Measurements from ENCODE around the gene ABCC4. TPM values are rescaled to one million over a fixed set of nuclear protein-coding genes. Genes with fewer than 3 reads are reported as not detected.

The ABCC4 gene
- total RNA-seq, 1 donor from 2014 or later: 20.9 TPM

- H3K27ac Mint-ChIP-seq: peak overlapping the region; percentile 70
- intact Hi-C loops (cut with micrococcal nuclease): loop anchor here (1.0 to 2.0 kb wide), 2 partner anchors 126 to 133 kb away; no protein-coding TSS in a partner anchor
- DNase-seq: no peak
Measured at GRCh38 chr13:95050800-95051615, 250.2 kb downstream of the ABCC4 start.

GRCh38 chr13:95049772-95050171, 251.5 kb downstream of the ABCC4 start:
- no peak for DNase-seq
- Mint-ChIP-seq H3K9me3 (peaks cover 8% of the 10 kb centered on the region), H3K4me1 (peaks cover 17% of the 10 kb centered on the region), H3K27ac (peak overlapping the region; percentile 76), H3K36me3 (ENCODE audit: low read depth) (peaks cover 4% of the 10 kb centered on the region), H3K4me3 (peak overlapping the region; percentile 13), H3K27me3 (no peaks in the 10 kb centered on the region)
- intact Hi-C loops (cut with micrococcal nuclease): loop anchor here (2.0 kb wide), 1 partner anchor 127 kb away; no protein-coding TSS in a partner anchor

More at GRCh38 chr13:95050800-95051615, 250.2 kb downstream of the ABCC4 start:
- Mint-ChIP-seq H3K4me1 (peaks cover 17% of the 10 kb centered on the region), H3K27me3 (no peaks in the 10 kb centered on the region), H3K9me3 (peaks cover 4% of the 10 kb centered on the region), H3K4me3 (no peak overlapping the region), H3K36me3 (ENCODE audit: low read depth) (peaks cover 4% of the 10 kb centered on the region)

GRCh38 chr13:95044452-95045205, 256.6 kb downstream of the ABCC4 start:
- Mint-ChIP-seq H3K27me3 (no peaks in the 10 kb centered on the region), H3K27ac (no peak overlapping the region), H3K4me1 (peaks cover 2% of the 10 kb centered on the region), H3K9me3 (peaks cover 13% of the 10 kb centered on the region), H3K4me3 (no peak overlapping the region), H3K36me3 (ENCODE audit: low read depth) (peaks cover 8% of the 10 kb centered on the region)
- no peak for DNase-seq
- intact Hi-C loops (cut with micrococcal nuclease): no loop called here

- Mint-ChIP-seq H3K9me3 (peaks cover 8% of the 10 kb centered on the region), H3K4me1 (no peaks in the 10 kb centered on the region), H3K4me3 (no peak overlapping the region), H3K36me3 (ENCODE audit: low read depth) (peaks cover 8% of the 10 kb centered on the region), H3K27me3 (no peaks in the 10 kb centered on the region), H3K27ac (no peak overlapping the region)
- intact Hi-C loops (cut with micrococcal nuclease): no loop called here
- no peak for DNase-seq
Measured at GRCh38 chr13:95039415-95039814, 261.8 kb downstream of the ABCC4 start.

GRCh38 chr13:95038949-95039348, 262.3 kb downstream of the ABCC4 start:
- peaks cover 12% of the 10 kb centered on the region for H3K36me3 Mint-ChIP-seq (ENCODE audit: low read depth)
- H3K27me3 Mint-ChIP-seq: no peaks in the 10 kb centered on the region

GRCh38 chr13:95035311-95036109, 265.7 kb downstream of the ABCC4 start:
- Mint-ChIP-seq H3K9me3 (no peaks in the 10 kb centered on the region), H3K4me1 (peaks cover 8% of the 10 kb centered on the region), H3K36me3 (ENCODE audit: low read depth) (peaks cover 8% of the 10 kb centered on the region)

More at GRCh38 chr13:95038949-95039348, 262.3 kb downstream of the ABCC4 start:
- Mint-ChIP-seq H3K4me1 (peaks cover 4% of the 10 kb centered on the region), H3K27ac (no peak overlapping the region), H3K9me3 (peaks cover 5% of the 10 kb centered on the region), H3K4me3 (no peak overlapping the region)
- DNase-seq: no peak
- intact Hi-C loops (cut with micrococcal nuclease): no loop called here

GRCh38 chr13:95033890-95034289, 267.4 kb downstream of the ABCC4 start:
- H3K27me3 Mint-ChIP-seq: no peaks in the 10 kb centered on the region

More at GRCh38 chr13:95035311-95036109, 265.7 kb downstream of the ABCC4 start:
- intact Hi-C loops (cut with micrococcal nuclease): no loop called here
- no peak overlapping the region for H3K4me3 Mint-ChIP-seq
- no peak overlapping the region for H3K27ac Mint-ChIP-seq
- DNase-seq: no peak
- no peaks in the 10 kb centered on the region for H3K27me3 Mint-ChIP-seq

GRCh38 chr13:95032121-95032520, 269.1 kb downstream of the ABCC4 start:
- Mint-ChIP-seq H3K36me3 (ENCODE audit: low read depth) (peaks cover 5% of the 10 kb centered on the region), H3K27me3 (no peaks in the 10 kb centered on the region)
- intact Hi-C loops (cut with micrococcal nuclease): no loop called here

More at GRCh38 chr13:95033890-95034289, 267.4 kb downstream of the ABCC4 start:
- intact Hi-C loops (cut with micrococcal nuclease): no loop called here
- H3K27ac Mint-ChIP-seq: peak overlapping the region; percentile 41
- H3K4me1 Mint-ChIP-seq: peaks cover 8% of the 10 kb centered on the region
- no peak for DNase-seq
- H3K36me3 Mint-ChIP-seq (ENCODE audit: low read depth): peaks cover 8% of the 10 kb centered on the region
- H3K4me3 Mint-ChIP-seq: no peak overlapping the region
- H3K9me3 Mint-ChIP-seq: no peaks in the 10 kb centered on the region

GRCh38 chr13:95030821-95031343, 270.4 kb downstream of the ABCC4 start:
- H3K4me1 Mint-ChIP-seq: peaks cover 8% of the 10 kb centered on the region
- no peak overlapping the region for H3K4me3 Mint-ChIP-seq
- H3K36me3 Mint-ChIP-seq (ENCODE audit: low read depth): peaks cover 5% of the 10 kb centered on the region
- intact Hi-C loops (cut with micrococcal nuclease): no loop called here
- no peak for DNase-seq
- no peaks in the 10 kb centered on the region for H3K27me3 Mint-ChIP-seq
- no peak overlapping the region for H3K27ac Mint-ChIP-seq
- no peaks in the 10 kb centered on the region for H3K9me3 Mint-ChIP-seq

More at GRCh38 chr13:95032121-95032520, 269.1 kb downstream of the ABCC4 start:
- Mint-ChIP-seq H3K4me3 (no peak overlapping the region), H3K27ac (no peak overlapping the region), H3K4me1 (peaks cover 8% of the 10 kb centered on the region), H3K9me3 (no peaks in the 10 kb centered on the region)
- no peak for DNase-seq

- Mint-ChIP-seq H3K36me3 (ENCODE audit: low read depth) (peaks cover 2% of the 10 kb centered on the region), H3K4me1 (no peaks in the 10 kb centered on the region), H3K9me3 (peaks cover 4% of the 10 kb centered on the region), H3K27ac (no peak overlapping the region), H3K27me3 (no peaks in the 10 kb centered on the region), H3K4me3 (no peak overlapping the region)
- no peak for DNase-seq
- intact Hi-C loops (cut with micrococcal nuclease): no loop called here
Measured at GRCh38 chr13:95027638-95028037, 273.6 kb downstream of the ABCC4 start.

- Mint-ChIP-seq H3K9me3 (peaks cover 4% of the 10 kb centered on the region), H3K4me1 (no peaks in the 10 kb centered on the region), H3K4me3 (no peak overlapping the region), H3K27me3 (no peaks in the 10 kb centered on the region), H3K36me3 (ENCODE audit: low read depth) (peaks cover 2% of the 10 kb centered on the region), H3K27ac (no peak overlapping the region)
- DNase-seq: no peak
- intact Hi-C loops (cut with micrococcal nuclease): no loop called here
Measured at GRCh38 chr13:95025116-95025515, 276.1 kb downstream of the ABCC4 start.

- DNase-seq: no peak
- H3K27me3 Mint-ChIP-seq: no peaks in the 10 kb centered on the region
- peaks cover 2% of the 10 kb centered on the region for H3K36me3 Mint-ChIP-seq (ENCODE audit: low read depth)
- no peak overlapping the region for H3K27ac Mint-ChIP-seq
- peaks cover 4% of the 10 kb centered on the region for H3K9me3 Mint-ChIP-seq
- intact Hi-C loops (cut with micrococcal nuclease): no loop called here
- H3K4me1 Mint-ChIP-seq: no peaks in the 10 kb centered on the region
- no peak overlapping the region for H3K4me3 Mint-ChIP-seq
Measured at GRCh38 chr13:95023405-95023804, 277.8 kb downstream of the ABCC4 start.

- H3K27ac Mint-ChIP-seq: no peak overlapping the region
- no peaks in the 10 kb centered on the region for H3K27me3 Mint-ChIP-seq
- peaks cover under 1% of the 10 kb centered on the region for H3K9me3 Mint-ChIP-seq
- H3K4me3 Mint-ChIP-seq: no peak overlapping the region
- no peak for DNase-seq
- H3K4me1 Mint-ChIP-seq: no peaks in the 10 kb centered on the region
- intact Hi-C loops (cut with micrococcal nuclease): no loop called here
- peaks cover 2% of the 10 kb centered on the region for H3K36me3 Mint-ChIP-seq (ENCODE audit: low read depth)
Measured at GRCh38 chr13:95020298-95020987, 280.8 kb downstream of the ABCC4 start.

Data from activated CD4-positive, alpha-beta T cell treated with anti-CD3 and anti-CD28 coated beads, Interleukin-2, amount 10 ng/mL, durations not matched to agents 24 days and 14 days (primary cell).